PC-3 (cell line): ENCODE measurements around the gene LCLAT1.

Experiments used
- EZH2 ChIP-seq: fragments of 300-600 bp; sonication (generic); IDR thresholded peaks from one replicate; pipeline ENCODE4 v1.6.1; 2017; ENCODE audit warnings: antibody characterized with exemption, mild to moderate bottlenecking, low read length; ENCODE audit not compliant: unreplicated experiment
- TF ChIP-seq, protein P1 (sequence below): fragments of 300-600 bp; sonication (generic); conservative IDR thresholded peaks from 2 replicates; pipeline ENCODE4 v1.5.1; 2017; ENCODE audit warnings: antibody characterized with exemption, low read depth, mild to moderate bottlenecking, low read length

DNA sequence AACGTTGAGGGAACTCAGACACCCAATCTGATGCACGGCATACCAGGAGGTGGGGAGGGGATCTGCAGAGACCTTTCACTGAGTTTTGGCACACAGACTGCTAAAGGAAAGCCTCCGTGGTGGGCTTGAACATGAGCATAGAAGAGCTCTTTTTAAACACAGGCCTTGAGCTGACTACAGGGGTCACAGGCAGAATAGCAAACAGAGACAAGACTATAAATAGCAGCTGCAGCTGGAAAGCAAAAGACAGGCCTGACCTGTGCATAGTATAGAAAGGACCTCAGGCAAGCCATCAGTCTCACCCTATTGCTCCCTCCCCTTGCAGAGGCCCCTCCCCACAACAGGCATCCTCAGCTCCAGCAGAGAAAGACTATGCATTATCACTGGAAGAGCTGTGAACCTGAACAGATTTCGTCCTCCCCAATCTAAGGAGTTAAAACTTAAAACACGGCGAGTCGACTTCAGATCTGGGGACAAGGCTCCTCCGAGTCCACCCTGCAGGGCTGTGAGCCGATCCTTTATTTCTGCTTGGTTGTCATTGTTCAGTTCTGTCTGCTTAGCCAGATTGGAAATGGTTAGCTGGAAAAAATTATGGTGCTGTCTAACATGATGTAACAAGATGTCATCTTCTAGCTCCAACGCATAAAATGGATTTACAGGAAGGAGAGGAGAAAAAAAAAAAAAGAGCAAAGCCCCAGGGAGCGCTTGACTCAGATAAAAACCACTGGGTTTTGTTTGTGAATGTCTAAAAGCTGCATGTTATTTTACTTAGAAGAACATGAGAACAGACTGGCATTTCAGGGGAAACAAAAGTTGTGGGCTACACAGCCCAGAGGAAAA, 25.2 kb upstream of the LCLAT1 start:
- TF ChIP-seq, protein P1, sequence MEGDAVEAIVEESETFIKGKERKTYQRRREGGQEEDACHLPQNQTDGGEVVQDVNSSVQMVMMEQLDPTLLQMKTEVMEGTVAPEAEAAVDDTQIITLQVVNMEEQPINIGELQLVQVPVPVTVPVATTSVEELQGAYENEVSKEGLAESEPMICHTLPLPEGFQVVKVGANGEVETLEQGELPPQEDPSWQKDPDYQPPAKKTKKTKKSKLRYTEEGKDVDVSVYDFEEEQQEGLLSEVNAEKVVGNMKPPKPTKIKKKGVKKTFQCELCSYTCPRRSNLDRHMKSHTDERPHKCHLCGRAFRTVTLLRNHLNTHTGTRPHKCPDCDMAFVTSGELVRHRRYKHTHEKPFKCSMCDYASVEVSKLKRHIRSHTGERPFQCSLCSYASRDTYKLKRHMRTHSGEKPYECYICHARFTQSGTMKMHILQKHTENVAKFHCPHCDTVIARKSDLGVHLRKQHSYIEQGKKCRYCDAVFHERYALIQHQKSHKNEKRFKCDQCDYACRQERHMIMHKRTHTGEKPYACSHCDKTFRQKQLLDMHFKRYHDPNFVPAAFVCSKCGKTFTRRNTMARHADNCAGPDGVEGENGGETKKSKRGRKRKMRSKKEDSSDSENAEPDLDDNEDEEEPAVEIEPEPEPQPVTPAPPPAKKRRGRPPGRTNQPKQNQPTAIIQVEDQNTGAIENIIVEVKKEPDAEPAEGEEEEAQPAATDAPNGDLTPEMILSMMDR, result no peak
- no peak for TF ChIP-seq EZH2
